Measurements from ENCODE around the gene ATP7B. TPM values are rescaled to one million over a fixed set of nuclear protein-coding genes. Genes with fewer than 3 reads are reported as not detected.

Gene ATP7B
- total RNA-seq, 1 experiment from 2014 or later, result 11.6 TPM

DNA sequence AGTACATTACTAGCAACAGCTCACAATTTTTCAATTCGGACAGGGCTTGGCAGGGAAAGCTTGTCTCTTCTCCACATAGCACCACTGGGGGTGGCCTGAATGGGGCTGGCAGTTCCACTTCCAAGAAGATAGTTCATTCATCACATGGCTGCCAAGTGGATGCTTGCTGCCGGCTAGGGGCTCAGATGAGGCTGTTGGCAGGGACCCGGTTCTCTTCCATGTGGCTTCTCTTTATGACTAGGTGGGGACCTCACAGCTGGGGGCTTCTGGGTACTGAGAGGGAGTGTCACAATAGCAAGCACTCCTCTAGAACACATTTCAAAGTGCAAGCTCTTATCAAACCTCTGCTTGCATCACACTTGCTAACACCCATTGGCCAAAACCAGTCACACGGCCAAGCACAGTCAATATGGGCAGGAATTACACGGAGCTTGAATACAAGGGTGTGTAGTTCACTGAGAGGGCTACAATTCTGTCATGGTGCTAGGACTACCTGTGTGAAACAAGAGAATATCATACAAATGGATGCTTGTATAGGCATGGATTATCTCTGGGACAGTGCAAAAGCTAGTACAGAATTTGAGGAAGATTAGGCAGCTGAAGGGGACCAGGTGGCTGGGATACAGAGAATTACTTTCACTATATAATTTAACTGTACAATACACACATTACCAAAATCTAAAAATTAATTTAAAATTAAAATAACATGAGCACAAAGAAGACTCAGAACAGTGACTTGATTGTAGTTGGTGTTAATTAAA is 32.3 kb downstream of the ATP7B start (continued):
- TF ChIP-seq NFE2L1 (CRISPR knock-in tag; IDR thresholded peaks at IDR 0.05), result no peak
- TF ChIP-seq, protein P1, sequence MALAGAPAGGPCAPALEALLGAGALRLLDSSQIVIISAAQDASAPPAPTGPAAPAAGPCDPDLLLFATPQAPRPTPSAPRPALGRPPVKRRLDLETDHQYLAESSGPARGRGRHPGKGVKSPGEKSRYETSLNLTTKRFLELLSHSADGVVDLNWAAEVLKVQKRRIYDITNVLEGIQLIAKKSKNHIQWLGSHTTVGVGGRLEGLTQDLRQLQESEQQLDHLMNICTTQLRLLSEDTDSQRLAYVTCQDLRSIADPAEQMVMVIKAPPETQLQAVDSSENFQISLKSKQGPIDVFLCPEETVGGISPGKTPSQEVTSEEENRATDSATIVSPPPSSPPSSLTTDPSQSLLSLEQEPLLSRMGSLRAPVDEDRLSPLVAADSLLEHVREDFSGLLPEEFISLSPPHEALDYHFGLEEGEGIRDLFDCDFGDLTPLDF (CRISPR knock-in tag; IDR thresholded peaks at IDR 0.05), result no peak

DNA sequence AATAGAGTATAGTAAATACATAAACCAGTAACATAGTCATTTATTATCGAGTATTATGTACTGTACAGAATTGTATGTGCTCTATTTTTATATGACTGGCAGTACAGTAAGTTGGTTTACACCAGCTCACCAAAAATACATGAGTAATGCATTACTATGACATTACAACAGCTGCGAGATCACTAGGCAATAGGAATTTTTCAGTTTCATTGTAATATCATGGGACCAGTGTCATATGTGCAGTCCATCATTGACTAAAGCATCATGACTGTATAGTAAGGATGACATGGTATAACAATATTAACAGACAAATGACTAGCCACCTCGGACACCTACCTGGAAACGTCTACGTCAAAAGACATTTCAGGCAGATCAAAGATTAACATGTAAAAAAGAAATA is 33.6 kb downstream of the ATP7B start:
- H3K27ac Mint-ChIP-seq, result no peak overlapping the region
- H3K27me3 Mint-ChIP-seq (ENCODE audit: low read depth), result no peaks in the 10 kb centered on the region
- no peak for TF ChIP-seq GRHL2 (CRISPR knock-in tag; IDR thresholded peaks at IDR 0.05; ENCODE audit: insufficient replicate concordance, severe bottlenecking)
- no peak for TF ChIP-seq ZNF232 (CRISPR knock-in tag; IDR thresholded peaks at IDR 0.05)
- TF ChIP-seq, protein P2, sequence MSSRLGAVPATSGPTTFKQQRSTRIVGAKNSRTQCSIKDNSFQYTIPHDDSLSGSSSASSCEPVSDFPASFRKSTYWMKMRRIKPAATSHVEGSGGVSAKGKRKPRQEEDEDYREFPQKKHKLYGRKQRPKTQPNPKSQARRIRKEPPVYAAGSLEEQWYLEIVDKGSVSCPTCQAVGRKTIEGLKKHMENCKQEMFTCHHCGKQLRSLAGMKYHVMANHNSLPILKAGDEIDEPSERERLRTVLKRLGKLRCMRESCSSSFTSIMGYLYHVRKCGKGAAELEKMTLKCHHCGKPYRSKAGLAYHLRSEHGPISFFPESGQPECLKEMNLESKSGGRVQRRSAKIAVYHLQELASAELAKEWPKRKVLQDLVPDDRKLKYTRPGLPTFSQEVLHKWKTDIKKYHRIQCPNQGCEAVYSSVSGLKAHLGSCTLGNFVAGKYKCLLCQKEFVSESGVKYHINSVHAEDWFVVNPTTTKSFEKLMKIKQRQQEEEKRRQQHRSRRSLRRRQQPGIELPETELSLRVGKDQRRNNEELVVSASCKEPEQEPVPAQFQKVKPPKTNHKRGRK (CRISPR knock-in tag; IDR thresholded peaks at IDR 0.05; ENCODE audit: borderline replicate concordance), result no peak
- TF ChIP-seq, protein P3, sequence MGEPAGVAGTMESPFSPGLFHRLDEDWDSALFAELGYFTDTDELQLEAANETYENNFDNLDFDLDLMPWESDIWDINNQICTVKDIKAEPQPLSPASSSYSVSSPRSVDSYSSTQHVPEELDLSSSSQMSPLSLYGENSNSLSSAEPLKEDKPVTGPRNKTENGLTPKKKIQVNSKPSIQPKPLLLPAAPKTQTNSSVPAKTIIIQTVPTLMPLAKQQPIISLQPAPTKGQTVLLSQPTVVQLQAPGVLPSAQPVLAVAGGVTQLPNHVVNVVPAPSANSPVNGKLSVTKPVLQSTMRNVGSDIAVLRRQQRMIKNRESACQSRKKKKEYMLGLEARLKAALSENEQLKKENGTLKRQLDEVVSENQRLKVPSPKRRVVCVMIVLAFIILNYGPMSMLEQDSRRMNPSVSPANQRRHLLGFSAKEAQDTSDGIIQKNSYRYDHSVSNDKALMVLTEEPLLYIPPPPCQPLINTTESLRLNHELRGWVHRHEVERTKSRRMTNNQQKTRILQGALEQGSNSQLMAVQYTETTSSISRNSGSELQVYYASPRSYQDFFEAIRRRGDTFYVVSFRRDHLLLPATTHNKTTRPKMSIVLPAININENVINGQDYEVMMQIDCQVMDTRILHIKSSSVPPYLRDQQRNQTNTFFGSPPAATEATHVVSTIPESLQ (CRISPR knock-in tag; IDR thresholded peaks at IDR 0.05), result no peak
- no peak for TF ChIP-seq RELA (CRISPR knock-in tag; IDR thresholded peaks at IDR 0.05; ENCODE audit: borderline replicate concordance)
- no peak for TF ChIP-seq ATF1 (CRISPR knock-in tag; IDR thresholded peaks at IDR 0.05)
- TF ChIP-seq, protein P4, sequence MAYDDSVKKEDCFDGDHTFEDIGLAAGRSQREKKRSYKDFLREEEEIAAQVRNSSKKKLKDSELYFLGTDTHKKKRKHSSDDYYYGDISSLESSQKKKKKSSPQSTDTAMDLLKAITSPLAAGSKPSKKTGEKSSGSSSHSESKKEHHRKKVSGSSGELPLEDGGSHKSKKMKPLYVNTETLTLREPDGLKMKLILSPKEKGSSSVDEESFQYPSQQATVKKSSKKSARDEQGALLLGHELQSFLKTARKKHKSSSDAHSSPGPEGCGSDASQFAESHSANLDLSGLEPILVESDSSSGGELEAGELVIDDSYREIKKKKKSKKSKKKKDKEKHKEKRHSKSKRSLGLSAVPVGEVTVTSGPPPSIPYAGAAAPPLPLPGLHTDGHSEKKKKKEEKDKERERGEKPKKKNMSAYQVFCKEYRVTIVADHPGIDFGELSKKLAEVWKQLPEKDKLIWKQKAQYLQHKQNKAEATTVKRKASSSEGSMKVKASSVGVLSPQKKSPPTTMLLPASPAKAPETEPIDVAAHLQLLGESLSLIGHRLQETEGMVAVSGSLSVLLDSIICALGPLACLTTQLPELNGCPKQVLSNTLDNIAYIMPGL (CRISPR knock-in tag; IDR thresholded peaks at IDR 0.05), result no peak
- TF ChIP-seq, protein P5, sequence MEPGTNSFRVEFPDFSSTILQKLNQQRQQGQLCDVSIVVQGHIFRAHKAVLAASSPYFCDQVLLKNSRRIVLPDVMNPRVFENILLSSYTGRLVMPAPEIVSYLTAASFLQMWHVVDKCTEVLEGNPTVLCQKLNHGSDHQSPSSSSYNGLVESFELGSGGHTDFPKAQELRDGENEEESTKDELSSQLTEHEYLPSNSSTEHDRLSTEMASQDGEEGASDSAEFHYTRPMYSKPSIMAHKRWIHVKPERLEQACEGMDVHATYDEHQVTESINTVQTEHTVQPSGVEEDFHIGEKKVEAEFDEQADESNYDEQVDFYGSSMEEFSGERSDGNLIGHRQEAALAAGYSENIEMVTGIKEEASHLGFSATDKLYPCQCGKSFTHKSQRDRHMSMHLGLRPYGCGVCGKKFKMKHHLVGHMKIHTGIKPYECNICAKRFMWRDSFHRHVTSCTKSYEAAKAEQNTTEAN (CRISPR knock-in tag; IDR thresholded peaks at IDR 0.05), result no peak
- no peak for TF ChIP-seq SMAD4 (CRISPR knock-in tag; IDR thresholded peaks at IDR 0.05)
- TF ChIP-seq, protein P6, sequence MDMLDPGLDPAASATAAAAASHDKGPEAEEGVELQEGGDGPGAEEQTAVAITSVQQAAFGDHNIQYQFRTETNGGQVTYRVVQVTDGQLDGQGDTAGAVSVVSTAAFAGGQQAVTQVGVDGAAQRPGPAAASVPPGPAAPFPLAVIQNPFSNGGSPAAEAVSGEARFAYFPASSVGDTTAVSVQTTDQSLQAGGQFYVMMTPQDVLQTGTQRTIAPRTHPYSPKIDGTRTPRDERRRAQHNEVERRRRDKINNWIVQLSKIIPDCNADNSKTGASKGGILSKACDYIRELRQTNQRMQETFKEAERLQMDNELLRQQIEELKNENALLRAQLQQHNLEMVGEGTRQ (CRISPR knock-in tag; IDR thresholded peaks at IDR 0.05), result no peak
- no peak for TF ChIP-seq NFATC4 (CRISPR knock-in tag; IDR thresholded peaks at IDR 0.05)
- no peak for TF ChIP-seq GTF2I (CRISPR knock-in tag; conservative IDR thresholded peaks at IDR 0.05)
- TF ChIP-seq ZNF121 (CRISPR knock-in tag; IDR thresholded peaks at IDR 0.05), result no peak
- TF ChIP-seq TEAD4 (CRISPR knock-in tag; IDR thresholded peaks at IDR 0.05), result no peak
- no peak for TF ChIP-seq RORB (CRISPR knock-in tag; IDR thresholded peaks at IDR 0.05)
- TF ChIP-seq, protein P7, sequence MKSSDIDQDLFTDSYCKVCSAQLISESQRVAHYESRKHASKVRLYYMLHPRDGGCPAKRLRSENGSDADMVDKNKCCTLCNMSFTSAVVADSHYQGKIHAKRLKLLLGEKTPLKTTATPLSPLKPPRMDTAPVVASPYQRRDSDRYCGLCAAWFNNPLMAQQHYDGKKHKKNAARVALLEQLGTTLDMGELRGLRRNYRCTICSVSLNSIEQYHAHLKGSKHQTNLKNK (CRISPR knock-in tag; IDR thresholded peaks at IDR 0.05), result no peak
- TF ChIP-seq JUN (CRISPR knock-in tag; IDR thresholded peaks at IDR 0.05), result no peak
- no peak for TF ChIP-seq KAT7 (CRISPR knock-in tag; IDR thresholded peaks at IDR 0.05; ENCODE audit: borderline replicate concordance)
- no peak for TF ChIP-seq CREM (CRISPR knock-in tag; IDR thresholded peaks at IDR 0.05)
- TF ChIP-seq, protein P8, sequence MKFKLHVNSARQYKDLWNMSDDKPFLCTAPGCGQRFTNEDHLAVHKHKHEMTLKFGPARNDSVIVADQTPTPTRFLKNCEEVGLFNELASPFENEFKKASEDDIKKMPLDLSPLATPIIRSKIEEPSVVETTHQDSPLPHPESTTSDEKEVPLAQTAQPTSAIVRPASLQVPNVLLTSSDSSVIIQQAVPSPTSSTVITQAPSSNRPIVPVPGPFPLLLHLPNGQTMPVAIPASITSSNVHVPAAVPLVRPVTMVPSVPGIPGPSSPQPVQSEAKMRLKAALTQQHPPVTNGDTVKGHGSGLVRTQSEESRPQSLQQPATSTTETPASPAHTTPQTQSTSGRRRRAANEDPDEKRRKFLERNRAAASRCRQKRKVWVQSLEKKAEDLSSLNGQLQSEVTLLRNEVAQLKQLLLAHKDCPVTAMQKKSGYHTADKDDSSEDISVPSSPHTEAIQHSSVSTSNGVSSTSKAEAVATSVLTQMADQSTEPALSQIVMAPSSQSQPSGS (CRISPR knock-in tag; IDR thresholded peaks at IDR 0.05; ENCODE audit: borderline replicate concordance, low read depth), result no peak
- H3K36me3 Mint-ChIP-seq, result no peaks in the 10 kb centered on the region
- H3K9me3 Mint-ChIP-seq, result no peaks in the 10 kb centered on the region
- CTCF ChIA-PET, result interaction anchor here (0.7 to 1.0 kb wide), 2 partner anchors 22 to 150 kb away, joined by 4 read pairs; no protein-coding TSS in a partner anchor
- no peak overlapping the region for H3K4me3 Mint-ChIP-seq
- DNase-seq (ENCODE audit: low spot score) (no peak), ATAC-seq (no peak)
- POLR2A ChIA-PET, result interaction anchor here (1.1 kb wide), 1 partner anchor 524 kb away, joined by 3 read pairs; the partner anchor contains the start of gene INTS6
- peaks cover 12% of the 10 kb centered on the region for H3K4me1 Mint-ChIP-seq
